ENCODE data around the gene ZNRF4.

Gene ZNRF4

DNA sequence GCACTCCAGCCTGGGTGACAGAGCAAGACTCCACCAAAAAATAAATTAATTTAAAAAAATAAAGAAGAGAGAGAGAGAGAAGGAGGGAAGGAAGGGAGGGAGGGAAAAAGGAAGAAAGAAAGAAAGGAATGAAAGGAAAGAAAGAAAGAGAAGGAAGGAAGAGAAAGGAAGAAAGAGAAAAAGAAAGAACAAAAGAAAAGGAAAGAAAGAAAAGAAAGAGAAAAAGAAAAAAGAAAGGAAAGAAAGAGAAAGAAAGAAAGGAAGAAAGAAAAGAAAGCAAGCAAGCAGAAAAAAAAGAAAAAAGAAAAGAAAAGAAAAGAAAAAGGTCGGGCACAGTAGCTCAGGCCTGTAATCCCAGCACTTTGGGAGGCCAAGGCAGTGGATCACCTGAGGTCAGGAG is 14.9 kb upstream of the ZNRF4 start:
- no peak for DNase-seq (ENCODE audit: low read depth in 2 of 2)

DNA sequence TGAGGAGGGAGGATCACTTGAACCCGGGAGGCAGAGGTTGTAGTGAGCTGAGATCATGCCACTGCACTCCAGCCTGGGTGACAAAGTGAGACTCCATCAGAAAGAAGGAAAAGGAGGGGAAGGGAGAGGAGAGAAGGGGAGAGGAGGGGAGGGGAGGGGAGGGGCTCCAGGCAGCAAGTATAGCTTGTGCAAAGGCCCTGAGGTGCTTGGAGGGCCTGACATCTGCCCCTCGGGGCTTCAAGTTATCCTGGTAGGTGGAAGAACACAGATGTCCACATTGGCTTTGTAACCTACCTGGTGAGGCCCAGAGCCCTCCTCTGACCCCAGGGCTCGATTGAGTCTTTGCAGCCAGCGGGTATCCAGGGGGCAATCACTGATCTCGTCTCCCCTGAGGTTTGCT is 11.5 kb upstream of the ZNRF4 start:
- no peak for DNase-seq (ENCODE audit: low read depth in 2 of 2)

DNA sequence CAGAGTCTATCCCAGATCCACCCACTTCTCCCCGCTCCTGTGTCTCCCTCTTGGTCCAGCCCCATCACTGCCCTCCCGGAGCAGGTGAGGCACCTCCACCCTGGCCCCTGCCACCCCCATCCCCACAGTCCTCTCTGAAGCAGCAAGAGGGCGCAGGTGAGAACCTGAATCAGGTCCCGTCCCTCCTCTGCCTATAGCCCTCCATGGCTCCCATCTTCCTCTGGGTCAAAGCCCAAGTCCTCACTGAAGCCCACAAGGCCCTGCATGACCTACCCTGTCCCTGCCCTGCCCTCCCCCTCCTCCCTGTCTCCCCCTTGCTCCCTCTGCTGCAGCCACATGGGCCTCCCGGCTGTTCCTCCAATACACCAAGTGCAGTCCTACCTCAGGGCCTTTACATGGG is 10.8 kb upstream of the ZNRF4 start:
- DNase-seq (ENCODE audit: low read depth in 2 of 2) = no peak

DNA sequence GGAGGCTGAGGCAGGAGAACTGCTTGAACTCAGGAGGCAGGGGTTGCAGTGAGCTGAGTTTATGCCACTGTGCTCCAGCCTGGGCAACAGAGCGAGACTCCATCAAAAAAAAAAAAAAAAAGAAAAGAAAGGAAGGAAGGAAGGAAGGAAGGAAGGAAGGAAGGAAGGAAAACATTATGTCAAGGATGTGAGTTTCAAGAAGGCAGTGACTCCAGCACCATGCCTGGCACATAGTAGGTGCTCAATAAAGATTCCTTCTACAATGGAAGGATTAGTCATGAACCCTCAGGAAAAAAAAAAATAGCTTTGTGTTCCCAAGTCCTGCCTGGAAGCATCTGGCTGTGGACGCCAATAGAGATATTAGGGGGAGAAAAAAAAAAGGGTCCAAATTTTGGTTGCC is 10.1 kb upstream of the ZNRF4 start:
- DNase-seq (ENCODE audit: low read depth in 2 of 2) = no peak

DNA sequence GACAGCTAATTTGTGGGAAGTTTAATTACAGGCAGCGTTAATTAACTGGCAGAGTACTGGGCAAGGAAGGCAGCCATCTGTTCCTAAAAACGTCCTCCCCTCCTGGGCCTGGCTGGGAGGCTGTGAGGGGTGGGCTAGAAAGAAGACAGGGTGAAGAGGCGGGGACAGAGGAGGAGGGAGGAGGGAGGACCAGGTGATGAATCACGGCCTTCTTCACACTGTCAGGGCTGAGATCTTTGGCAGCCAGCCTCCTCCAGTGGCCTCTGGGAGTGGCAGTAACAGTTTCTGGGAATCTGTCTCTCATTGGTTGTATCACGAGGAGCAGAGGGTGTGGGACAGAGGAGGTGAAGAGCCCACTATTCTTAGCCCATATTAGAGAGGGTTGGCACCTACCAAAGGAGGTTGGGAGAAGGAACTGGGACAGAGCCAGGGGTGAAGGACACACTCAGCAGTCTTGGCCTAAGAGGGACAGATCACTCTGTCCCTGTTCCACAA is 9.6 kb upstream of the ZNRF4 start:
- no peak for DNase-seq (ENCODE audit: low read depth in 2 of 2)

DNA sequence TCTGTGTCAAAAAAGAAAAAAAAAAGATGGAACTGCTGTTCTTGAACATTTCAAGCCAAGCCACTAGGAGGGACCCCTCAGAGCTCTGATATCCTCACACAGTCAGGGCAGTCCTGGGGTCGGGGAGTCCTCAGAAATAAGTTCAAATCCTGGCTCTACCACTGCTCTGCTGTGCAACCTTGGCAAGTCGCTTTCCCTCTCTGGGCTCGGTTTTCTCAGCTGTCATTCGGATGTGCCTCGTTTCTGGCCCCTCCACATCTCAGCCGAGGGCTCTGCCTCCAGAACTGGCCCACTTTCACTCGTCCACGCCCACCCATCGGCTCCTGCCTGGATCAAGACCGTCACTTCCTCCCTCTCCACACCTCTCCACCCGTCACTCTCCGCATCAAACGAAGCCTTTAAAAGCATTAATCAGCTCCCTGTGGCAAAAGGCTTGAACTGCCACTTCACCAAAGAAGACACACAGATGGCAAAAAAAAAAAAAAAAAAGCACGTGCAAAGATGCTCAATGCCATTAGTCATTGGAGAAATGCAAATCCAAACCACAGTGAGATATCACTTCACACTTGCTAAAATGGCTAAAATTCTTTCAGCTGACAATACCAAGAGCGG is 7.4 kb upstream of the ZNRF4 start:
- DNase-seq (ENCODE audit: low read depth in 2 of 2) = no peak

DNA sequence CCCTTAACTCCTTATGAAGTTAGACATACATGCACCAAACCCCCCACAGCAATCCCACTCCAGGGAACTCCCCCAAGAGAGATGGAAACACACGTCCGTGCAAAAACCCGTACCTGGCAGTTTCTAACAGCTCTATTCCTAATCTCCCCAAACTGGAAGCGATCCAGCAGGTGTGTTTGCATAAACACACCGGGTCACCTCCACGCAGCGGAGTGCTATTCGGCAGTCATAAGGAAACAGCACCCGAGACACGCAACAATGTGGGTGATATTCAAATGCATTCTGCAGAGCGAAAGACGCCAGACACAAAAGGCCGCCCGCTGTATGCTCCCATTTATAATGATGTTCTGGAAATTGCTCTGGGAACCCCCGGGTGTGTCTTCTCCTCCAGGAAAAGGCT is 6.8 kb upstream of the ZNRF4 start:
- no peak for DNase-seq (ENCODE audit: low read depth in 2 of 2)

DNA sequence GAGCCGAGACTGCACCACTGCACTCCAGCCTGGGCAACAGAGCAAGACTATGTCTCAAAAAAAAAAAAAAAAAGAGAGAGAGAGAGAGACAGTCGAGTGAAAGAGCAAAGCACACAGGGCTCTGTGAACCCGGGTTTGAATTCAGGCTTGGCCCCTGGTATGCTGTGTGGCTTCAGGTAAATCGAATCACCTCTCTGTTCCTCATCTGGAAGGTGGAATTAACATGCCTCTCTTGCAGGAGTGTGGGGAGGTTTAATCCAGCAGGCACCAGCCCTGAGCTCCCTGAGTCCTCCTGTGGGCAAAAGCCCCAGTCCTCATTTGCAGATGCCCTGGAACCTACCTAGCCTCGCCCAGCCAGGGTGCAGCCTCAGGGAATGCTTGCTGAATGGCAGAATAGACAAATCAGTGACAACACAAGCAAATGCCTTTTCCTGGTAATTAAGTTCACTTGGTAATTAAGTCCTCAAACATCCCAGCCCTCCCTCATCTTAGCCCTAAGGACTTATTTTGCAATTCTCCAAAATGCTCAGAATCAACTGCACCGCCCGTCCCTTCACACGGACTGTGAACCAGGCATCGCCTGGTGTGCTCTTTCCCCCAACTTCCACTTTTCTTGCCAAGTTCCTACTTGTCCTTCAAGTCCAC is 4.6 kb upstream of the ZNRF4 start:
- no peak for DNase-seq (ENCODE audit: low read depth in 2 of 2)

DNA sequence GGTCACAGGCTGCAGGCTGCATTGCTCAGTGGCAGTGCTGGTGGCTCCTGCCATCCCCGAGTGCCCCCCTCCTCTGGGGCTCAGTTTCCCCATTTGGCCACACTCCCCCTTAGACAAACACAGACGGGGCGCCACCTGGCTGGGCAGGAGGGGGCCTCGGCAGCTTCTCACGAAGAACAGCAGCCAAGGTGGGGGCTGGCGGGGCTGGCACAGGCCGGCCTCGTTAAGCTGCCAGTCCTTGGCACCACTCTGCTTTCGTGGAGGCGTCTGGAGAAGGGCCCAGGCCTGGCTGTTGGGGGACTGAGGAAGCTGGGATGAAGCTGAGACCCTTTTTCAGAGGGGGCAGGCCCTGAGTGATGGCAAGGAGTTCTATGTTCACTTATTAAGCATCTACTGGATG is 3.7 kb upstream of the ZNRF4 start:
- no peak for DNase-seq (ENCODE audit: low read depth in 2 of 2)

DNA sequence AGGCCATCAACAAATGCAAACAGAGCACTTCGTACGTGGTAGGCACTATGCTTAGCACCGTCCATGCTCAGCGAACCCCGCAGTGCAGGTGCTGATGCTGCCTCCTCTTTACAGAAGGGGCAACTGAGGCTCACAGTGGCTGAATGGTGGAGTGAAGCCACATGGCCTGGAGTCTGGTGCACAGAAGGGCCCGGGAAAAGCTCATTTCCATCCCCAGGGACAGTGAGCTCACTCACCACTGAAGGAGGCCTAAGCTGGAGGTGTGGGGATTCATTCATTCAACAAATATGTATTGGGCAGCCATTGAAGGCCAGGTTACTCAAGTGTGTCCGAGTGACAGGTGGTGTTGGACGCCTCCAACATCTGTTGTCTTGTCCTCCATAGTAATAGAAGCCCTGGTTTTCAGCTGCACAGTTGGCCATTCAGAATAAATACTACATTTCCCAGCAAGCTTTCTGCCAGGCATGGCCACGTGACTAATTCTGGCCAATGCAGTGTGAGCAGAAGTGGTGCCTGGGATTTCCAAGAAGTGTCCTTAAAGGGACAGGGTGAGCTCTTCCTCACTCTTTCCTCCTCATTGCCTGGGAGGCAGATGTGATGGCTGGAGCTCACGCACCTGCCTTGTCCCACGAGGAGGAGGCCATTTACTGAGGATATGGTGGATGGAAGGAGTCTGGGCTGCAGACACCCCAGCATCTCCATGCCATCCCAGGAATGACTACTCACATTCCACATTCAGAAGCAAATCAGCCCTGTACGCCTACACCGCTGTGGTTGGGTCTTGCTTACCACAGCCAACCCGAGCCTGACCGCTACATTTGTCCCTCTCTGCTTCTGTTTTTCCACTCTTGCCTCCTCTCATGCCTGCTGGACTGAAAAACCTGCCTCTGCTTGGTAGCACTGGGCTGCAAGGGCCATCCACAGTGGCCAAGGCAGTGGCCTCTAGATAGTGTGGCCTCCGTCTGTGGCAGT is 2.3 kb upstream of the ZNRF4 start:
- no peak for DNase-seq (ENCODE audit: low read depth in 2 of 2)

DNA sequence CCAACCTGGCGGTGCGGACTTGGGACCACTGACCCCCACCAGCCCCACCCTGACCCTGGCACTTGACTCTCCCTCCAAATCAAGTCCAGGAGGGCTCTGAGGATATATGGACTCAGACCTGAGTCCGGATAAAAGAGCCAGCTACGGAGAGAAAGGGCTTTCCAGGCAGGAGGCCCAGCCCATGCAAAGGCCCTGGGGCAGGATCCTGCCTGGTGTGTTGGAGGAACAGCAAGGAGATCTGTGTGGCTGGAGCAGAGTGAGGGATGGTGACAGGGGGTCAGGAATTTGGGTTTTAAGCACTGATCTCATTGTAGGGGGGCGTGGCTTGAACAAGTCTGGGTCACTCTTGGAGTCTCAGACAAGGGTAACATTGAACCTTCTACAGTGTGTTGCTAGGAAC is 474 bp upstream of the ZNRF4 start:
- no peak for DNase-seq (ENCODE audit: low read depth in 2 of 2)

DNA sequence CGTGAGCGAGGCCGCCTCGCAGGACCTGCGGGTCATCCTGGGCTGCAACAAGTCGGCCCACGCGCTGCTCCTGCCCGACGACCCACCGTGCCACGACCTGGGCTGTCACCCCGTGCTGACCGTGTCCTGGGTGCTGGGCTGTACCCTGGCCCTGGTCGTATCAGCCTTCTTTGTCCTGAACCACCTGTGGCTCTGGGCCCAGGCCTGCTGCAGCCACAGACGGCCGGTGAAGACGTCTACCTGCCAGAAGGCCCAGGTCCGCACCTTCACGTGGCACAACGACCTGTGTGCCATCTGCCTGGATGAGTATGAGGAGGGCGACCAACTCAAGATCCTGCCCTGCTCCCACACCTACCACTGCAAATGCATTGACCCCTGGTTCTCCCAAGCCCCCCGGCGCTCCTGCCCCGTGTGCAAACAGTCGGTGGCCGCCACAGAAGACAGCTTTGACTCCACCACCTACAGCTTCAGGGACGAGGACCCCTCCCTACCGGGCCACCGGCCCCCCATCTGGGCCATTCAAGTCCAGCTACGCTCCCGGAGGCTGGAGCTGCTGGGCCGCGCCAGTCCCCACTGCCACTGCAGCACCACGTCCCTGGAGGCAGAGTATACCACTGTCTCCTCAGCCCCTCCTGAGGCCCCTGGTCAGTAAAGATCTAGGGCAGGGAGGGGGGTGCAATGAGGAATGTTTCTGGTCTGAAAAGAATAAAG is 1.1 kb downstream of the ZNRF4 start:
- DNase-seq (ENCODE audit: low read depth in 2 of 2) = no peak

DNA sequence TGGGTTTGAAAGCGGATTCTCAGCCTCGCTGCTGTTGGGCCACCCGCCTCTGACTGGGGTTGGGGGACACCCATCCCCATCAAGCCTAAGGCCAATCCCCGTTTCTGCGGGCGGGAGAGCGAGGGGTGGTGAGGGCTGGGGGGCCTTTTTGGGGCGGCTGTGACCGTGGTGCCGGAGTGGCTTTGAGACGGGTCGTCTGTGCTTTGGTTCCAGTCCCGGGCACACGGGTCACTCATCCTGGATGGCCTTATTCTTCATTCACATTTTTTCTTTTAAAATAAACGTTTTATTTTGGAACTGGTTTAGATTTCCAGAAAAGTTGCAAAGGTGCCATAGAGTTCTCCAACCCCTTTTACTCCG is 1.6 kb downstream of the ZNRF4 start:
- DNase-seq (ENCODE audit: low read depth in 2 of 2) = no peak

DNA sequence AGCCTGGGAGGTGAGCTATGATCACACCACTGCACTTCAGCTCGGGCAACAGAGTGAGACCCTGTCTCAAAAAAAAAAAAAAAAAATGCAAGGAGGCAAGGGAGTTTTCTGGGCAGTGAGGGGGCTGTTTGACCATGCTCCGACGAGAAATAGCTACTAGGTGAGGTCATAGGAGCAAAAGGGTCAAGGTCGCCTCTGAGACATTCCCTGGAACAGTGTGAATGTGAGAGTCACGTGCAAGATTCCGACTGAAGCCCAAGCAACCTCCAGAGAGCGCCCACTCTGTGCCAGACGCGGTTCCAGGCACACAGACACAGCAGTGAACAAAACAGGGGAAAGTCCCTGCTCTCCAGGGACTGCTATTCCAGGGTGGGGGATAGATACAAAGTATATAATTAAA is 2.5 kb downstream of the ZNRF4 start:
- no peak for DNase-seq (ENCODE audit: low read depth in 2 of 2)

DNA sequence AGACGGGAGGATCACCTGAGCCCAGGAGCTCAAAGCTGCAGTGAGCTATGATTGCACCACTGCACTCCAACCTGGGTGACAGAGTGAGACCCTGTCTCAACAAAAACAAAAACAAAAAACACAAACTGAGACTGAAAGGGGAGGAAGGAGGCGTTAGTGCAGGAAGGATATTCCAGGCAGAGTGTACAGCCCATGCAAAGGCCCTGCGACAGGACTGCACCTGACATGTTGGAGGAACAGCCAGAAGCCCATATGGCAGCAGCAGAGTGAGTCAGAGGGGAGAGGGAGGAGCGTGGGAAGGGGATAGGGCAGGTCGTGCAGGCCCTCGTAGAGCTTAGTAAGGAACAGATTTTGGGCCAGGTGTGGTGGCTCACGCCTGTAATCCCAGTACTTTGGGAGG is 3.2 kb downstream of the ZNRF4 start:
- no peak for DNase-seq (ENCODE audit: low read depth in 2 of 2)

DNA sequence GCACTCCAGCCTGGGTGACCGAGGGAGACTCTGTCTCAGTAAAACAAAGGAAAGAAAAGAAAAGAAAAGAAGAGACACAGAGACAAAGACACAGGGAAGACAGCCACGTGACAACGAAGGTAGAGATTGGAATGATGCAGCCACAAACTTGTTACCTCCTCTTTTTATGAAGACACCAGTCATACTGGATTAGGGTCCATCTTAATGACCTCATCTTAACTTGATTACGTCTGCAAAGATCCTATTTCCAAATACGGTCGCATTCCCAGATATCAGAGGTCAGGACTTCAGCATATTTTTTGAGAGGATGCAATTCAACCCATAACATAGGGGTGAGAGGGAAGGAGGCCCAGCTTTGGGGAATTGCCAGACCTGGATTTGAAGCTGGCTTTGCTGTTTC is 4.1 kb downstream of the ZNRF4 start:
- no peak for DNase-seq (ENCODE audit: low read depth in 2 of 2)

DNA sequence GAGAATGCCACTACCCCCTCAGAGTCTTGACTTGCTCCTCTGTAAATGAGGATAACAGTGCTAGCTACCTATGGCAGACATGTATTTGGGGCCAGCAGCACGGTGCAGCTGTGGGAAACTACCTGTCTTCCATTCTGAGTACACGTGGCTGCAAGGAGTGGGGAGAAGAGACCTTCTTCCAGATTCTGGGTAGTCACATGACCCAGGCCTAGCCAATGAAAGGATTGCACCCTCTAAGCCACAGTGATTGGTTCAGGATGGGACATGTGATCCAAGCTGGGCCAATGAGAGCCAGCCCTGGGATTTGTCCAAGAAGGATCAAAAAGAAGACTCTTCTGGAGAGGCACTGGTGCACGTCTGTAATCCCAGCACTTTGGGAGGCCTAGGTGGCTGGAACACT is 5.5 kb downstream of the ZNRF4 start:
- no peak for DNase-seq (ENCODE audit: low read depth in 2 of 2)

DNA sequence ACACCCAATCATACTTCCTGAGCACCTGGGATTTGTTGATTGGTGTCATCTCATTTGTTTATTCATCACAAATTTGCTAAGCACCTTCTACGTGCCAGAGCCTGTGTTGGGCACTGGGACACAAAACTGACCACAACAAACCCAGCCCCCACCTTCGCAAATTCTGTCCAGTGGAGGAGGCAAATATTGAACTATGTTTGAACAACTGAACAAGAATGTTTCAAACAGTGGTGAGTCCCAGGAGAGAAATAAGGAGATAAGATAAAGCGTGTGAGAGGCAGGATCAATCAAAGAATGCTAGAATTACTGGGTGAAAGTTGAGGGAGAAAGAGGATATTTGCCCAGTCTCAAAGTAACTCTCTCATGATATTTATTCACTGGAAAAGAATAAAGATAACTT is 8.7 kb downstream of the ZNRF4 start:
- DNase-seq (ENCODE audit: low read depth in 2 of 2) = no peak

DNA sequence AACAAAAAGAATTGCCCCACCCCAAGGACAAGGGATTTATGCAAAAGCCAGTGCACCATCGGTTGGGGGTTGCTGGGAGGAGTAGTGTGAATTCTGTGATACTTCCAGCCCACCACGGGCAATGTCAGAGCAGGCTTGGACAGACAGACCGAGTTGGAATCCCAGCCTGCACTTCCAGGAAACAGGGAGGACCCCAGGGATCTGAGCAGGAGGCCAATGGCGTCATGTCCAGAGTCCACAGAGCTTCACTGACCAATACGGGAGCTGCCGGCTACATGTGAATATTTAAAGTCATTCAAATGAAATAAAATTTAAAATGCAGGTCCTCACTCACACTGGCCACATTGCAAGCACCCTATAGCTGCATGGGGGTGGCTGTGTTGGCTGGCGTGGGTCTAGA is 10.9 kb downstream of the ZNRF4 start:
- DNase-seq (ENCODE audit: low read depth in 2 of 2) = no peak

DNA sequence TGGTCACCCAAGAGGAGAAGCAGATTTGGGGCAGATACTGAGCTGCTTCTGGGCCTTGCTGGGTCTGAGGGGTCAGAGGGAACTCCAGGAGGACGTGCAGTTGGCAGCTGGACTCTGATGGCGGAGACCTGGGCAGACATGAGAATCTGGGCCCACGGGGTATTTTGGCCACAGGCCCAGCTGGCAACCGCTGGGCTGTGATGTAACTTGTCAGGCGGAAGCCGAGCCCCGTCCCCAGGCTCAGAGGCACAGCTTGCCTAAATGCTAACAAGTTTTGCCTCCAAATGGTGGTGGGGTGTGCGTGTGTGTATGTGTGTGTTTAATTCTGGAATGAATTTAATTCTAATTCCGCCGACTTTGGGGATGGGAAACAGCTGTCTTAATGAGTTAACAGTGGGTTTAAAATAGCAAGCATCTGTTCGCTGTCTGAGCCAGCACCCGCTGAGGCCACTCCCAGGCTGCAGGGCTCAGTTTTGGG is 11.6 kb downstream of the ZNRF4 start:
- no peak for DNase-seq (ENCODE audit: low read depth in 2 of 2)

DNA sequence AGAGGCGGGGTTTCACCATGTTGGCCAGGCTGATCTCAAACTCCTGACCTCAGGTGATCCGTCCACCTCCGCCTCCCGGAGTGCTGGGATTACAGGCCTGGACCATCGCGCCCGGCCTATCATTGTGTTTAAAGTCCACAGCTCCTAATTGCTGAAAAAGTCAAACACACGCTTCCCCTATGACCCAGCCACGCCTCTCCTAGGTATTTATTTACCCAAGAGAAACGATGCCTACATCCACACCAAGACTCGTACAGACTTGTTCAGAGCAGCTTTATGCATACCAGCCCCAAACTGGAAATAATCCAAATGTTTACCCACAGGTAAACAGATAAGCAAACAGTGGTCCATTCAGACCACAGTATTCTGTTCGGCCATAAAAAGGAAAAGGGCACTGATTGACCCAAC is 15.1 kb downstream of the ZNRF4 start:
- no peak for DNase-seq (ENCODE audit: low read depth in 2 of 2)

DNA sequence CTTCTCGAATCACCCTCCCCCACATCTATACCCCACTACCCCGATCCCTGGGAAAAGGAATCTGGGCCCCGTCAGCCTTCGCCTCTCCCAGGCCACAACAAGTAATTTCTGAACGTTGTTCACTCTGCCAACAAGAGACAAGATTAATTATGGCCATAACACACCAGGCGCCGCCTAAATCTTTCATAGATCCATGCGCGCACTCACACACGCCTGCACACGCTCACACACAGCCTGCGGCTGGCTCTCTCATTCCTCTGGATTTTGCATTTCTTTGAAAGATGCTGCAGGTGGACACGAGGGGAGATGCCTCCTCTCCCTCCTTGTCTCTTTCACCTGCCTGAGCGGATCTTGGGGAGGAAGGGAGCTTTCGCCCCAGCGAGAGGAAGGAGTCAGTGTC is 17.1 kb downstream of the ZNRF4 start:
- DNase-seq (ENCODE audit: low read depth in 2 of 2) = no peak

Data from activated CD4-positive, alpha-beta T cell treated with anti-CD3 and anti-CD28 coated beads for 24 hours (primary cell).